Measurements from ENCODE around the gene GRM6. TPM values are rescaled to one million over a fixed set of nuclear protein-coding genes. Genes with fewer than 3 reads are reported as not detected.

The GRM6 gene
- total RNA-seq (not detected), polyA plus RNA-seq (not detected)
- long read RNA-seq, donor 1 = 0 reads
- long read RNA-seq, donor 2 = 0 reads
- long read RNA-seq, donor 3 = 0 reads

- no peak for ATAC-seq
- no peak for DNase-seq
- no peak for TF ChIP-seq CTCF (IDR thresholded peaks at IDR 0.05)
- H3K9me3 ChIP-seq = peaks cover 0 to 17% (median under 1%) of the 10 kb centered on the region in 11 donors
- H3K4me3 ChIP-seq = peak within 1 kb of the TSS in 1 of 10 donors; percentile 10
- H3K4me1 ChIP-seq = peaks cover 0 to 2% (median 0%) of the 10 kb centered on the region in 9 donors
- peaks cover 11 to 58% (median 47%) of the 10 kb centered on the region in 7 donors for H3K27me3 ChIP-seq
- 1 to 2% methylated on average over 91 to 96 of the region's 97 CpGs for WGBS, 2 donors
- no peaks in the 10 kb centered on the region for H3K36me3 ChIP-seq
- intact Hi-C loops (cut with DNase I) = no loop called here
- no peak within 1 kb of the TSS for H3K27ac ChIP-seq
Observed at GRCh38 chr5:178994580-178995340, at the start of gene GRM6. GRM6 (minus strand) TSS chr5:178995320; CDS start chr5:178994944, 376 bp downstream.

DNA sequence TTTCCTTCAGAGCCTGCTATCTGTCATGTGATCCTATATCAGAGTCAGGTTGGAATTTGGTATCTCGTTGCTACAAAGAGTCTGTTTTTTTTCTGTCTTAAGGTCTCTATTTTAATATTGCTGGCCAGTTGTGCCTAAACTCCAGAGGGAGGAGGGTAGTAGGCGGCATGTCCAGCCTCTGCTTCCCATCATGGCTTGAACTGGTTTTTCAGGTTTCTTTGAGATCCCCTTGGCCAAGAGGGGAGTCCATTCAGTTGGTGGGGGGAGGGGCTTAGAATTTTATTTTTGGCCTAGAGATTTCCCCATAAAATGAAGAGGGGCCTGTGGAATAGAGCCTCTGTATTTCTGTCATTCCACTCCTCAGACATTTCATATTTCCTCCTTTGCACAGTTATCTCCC is 49.6 kb upstream of the GRM6 start:
- intact Hi-C loops (cut with DNase I) = no loop called here
- no peak for TF ChIP-seq CTCF (IDR thresholded peaks at IDR 0.05)
- H3K4me1 ChIP-seq = no peaks in the 10 kb centered on the region
- 70 to 75% methylated on average over 2 of the region's 2 CpGs for WGBS, 2 donors
- H3K9me3 ChIP-seq = peaks cover 0 to 85% (median 9%) of the 10 kb centered on the region in 11 donors
- no peaks in the 10 kb centered on the region for H3K36me3 ChIP-seq
- ATAC-seq (no peak), DNase-seq (no peak)
- H3K27ac ChIP-seq = no peak overlapping the region
- no peaks in the 10 kb centered on the region for H3K27me3 ChIP-seq
- no peak overlapping the region for H3K4me3 ChIP-seq

GRCh38 chr5:179033004-179033580 is 38.0 kb upstream of the GRM6 start:
- peaks cover 5 to 100% (median 99%) of the 10 kb centered on the region in 11 donors for H3K9me3 ChIP-seq

More at GRCh38 chr5:179033004-179033580, 38.0 kb upstream of the GRM6 start:
- peaks cover 13 to 76% (median 56%) of the 10 kb centered on the region in 9 donors for H3K36me3 ChIP-seq
- ATAC-seq (no peak), DNase-seq (no peak)
- no peak overlapping the region for H3K27ac ChIP-seq
- intact Hi-C loops (cut with DNase I) = no loop called here
- TF ChIP-seq CTCF (IDR thresholded peaks at IDR 0.05) = no peak
- 97 to 98% methylated on average over 7 of the region's 7 CpGs for WGBS, 2 donors
- H3K4me1 ChIP-seq = no peaks in the 10 kb centered on the region
- no peaks in the 10 kb centered on the region for H3K27me3 ChIP-seq
- no peak overlapping the region for H3K4me3 ChIP-seq
